Panc1 (cell line): ENCODE results near the gene TMEM235. TPM values are rescaled to one million over a fixed set of nuclear protein-coding genes. Genes with fewer than 3 reads are reported as not detected.

ENCODE experiments used
- ATAC-seq: fragments of 200-7000 bp; cut with Tn5 transposase; 2 replicates; pipeline ENCODE4 v1.9.1; 2020; ENCODE audit warnings: mild to moderate bottlenecking, moderate library complexity
- BruUV-seq: library from RNA; stranded (reverse); fragments of 400-500 nt; replicated peaks from 2 replicates; lab custom pipeline; 2021; lab: Mats Ljungman, UMichigan
- CTCF ChIA-PET: fragments of 300-600 bp; sonication (Branson Sonifier 250); formaldehyde crosslinking; loops from one replicate; lab custom pipeline; 2022; ENCODE audit warnings: antibody characterized with exemption; lab: Charles Lee
- POLR2A ChIA-PET: fragments of 300-600 bp; sonication (Branson Sonifier 250); formaldehyde crosslinking; loops from one replicate; lab custom pipeline; 2022; ENCODE audit warnings: antibody characterized with exemption; lab: Charles Lee
- DNase-seq: peaks from one replicate; pipeline ENCODE4 v3.0.0-alpha.2; 2010; ENCODE audit warnings: low read depth, low spot score
- H3K27ac ChIP-seq: 2 replicates; pipeline ENCODE4 v1.5.1; 2011; ENCODE audit warnings: mild to moderate bottlenecking, low read length, inconsistent platforms
- H3K27me3 ChIP-seq: fragments of 200-500 bp; sonication (Bioruptor generic); 2 replicates; pipeline ENCODE4 v1.6.0; 2014; ENCODE audit warnings: low read length, inconsistent platforms; ENCODE audit not compliant: control insufficient read depth, insufficient read depth
- H3K36me3 ChIP-seq: fragments of 200-500 bp; sonication (Bioruptor generic); 2 replicates; pipeline ENCODE4 v1.5.1; 2014; ENCODE audit warnings: inconsistent platforms, mild to moderate bottlenecking, low read length, moderate library complexity; ENCODE audit not compliant: control insufficient read depth, insufficient read depth
- H3K4me1 ChIP-seq: 2 replicates; pipeline ENCODE4 v1.5.1; 2011; ENCODE audit warnings: inconsistent platforms, mild to moderate bottlenecking, low read length, moderate library complexity; ENCODE audit not compliant: control insufficient read depth, insufficient read depth
- H3K4me3 ChIP-seq, 2 experiments: 2 replicates each; pipeline ENCODE4 v1.5.1; 2011 to 2012; ENCODE audit warnings: low read depth in 2 of 2, low read length in 2 of 2, mild to moderate bottlenecking in 2 of 2, inconsistent platforms in 1 of 2, moderate library complexity in 1 of 2
- H3K9me3 ChIP-seq: fragments of 200-500 bp; sonication (Bioruptor generic); 2 replicates; pipeline ENCODE4 v1.5.1; 2014; ENCODE audit warnings: low read depth, mild to moderate bottlenecking, inconsistent platforms, low read length, moderate library complexity; ENCODE audit not compliant: control insufficient read depth, insufficient read depth
- POLR2AphosphoS5 ChIP-seq: IDR thresholded peaks from 2 replicates; pipeline ENCODE4 v1.6.1; 2012; ENCODE audit warnings: mild to moderate bottlenecking, low read depth, low read length, moderate library complexity
- SIN3A ChIP-seq: IDR thresholded peaks from 2 replicates; pipeline ENCODE4 v1.6.1; 2012; ENCODE audit warnings: low read depth, mild to moderate bottlenecking, low read length, moderate library complexity, borderline replicate concordance; ENCODE audit not compliant: insufficient read depth
- TCF7L2 ChIP-seq: IDR thresholded peaks from 2 replicates; pipeline ENCODE4 v1.6.1; 2011; ENCODE audit warnings: mild to moderate bottlenecking, low read depth, low read length, inconsistent platforms
- in situ Hi-C: cut with HindIII; loops from 2 replicates; pipeline ENCODE4 v1.10.0; 2016; ENCODE audit warnings: low sequenced_read_pairs, low pct_unique_long_range_greater_than_20kb
- intact Hi-C: fragments of 100-400 bp; cut with micrococcal nuclease; formaldehyde crosslinking; loops from one replicate; pipeline ENCODE4 v1.10.0; 2022; ENCODE audit not compliant: unreplicated experiment
- total RNA-seq: library from RNA; stranded (reverse); gene quantifications from one replicate; pipeline ENCODE4 v1.2.1, GENCODE V29; 2021; ENCODE audit not compliant: unreplicated experiment
- TF ChIP-seq, protein P1 (sequence below), 2 experiments: IDR thresholded peaks; 2 replicates each; pipeline ENCODE4 v1.6.1; 2011 to 2012; ENCODE audit warnings: low read depth in 2 of 2, control low read depth in 1 of 2, low read length in 1 of 2, mild to moderate bottlenecking in 1 of 2, moderate library complexity in 1 of 2; ENCODE audit not compliant: insufficient read depth in 1 of 2
- TF ChIP-seq, protein P2 (sequence below): fragments of 450-650 bp; IDR thresholded peaks from 2 replicates; pipeline ENCODE4 v1.5.1; 2017; ENCODE audit warnings: mild to moderate bottlenecking

Gene TMEM235
- total RNA-seq, 1 experiment from 2014 or later = not detected

DNA sequence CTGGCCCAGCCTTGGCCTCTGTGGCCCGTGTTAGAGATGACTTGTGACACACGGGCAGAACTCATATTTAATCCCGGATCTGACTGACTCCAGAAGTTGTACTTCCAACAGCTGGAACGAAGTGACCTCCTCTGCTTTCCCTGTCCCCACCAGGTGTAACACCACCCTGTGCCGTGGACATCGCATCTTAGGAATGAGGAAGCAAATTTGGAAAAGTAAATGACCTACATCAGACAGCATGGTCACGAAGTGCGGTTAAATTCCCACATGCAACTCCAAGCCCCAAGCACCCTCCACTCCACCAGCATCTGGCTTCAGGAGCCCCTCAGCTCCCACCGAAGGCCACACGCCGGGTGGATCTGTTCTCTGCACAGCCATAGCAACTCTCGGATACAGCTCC is 47.5 kb upstream of the TMEM235 start:
- Histone ChIP-seq H3K4me3 (no peak overlapping the region), H3K36me3 (peaks cover 3% of the 10 kb centered on the region), H3K4me1 (peaks cover 26% of the 10 kb centered on the region), H3K9me3 (no peaks in the 10 kb centered on the region), H3K27me3 (no peaks in the 10 kb centered on the region), H3K27ac (no peak overlapping the region)
- ATAC-seq (no peak), DNase-seq (no peak)
- TF ChIP-seq, protein P1, sequence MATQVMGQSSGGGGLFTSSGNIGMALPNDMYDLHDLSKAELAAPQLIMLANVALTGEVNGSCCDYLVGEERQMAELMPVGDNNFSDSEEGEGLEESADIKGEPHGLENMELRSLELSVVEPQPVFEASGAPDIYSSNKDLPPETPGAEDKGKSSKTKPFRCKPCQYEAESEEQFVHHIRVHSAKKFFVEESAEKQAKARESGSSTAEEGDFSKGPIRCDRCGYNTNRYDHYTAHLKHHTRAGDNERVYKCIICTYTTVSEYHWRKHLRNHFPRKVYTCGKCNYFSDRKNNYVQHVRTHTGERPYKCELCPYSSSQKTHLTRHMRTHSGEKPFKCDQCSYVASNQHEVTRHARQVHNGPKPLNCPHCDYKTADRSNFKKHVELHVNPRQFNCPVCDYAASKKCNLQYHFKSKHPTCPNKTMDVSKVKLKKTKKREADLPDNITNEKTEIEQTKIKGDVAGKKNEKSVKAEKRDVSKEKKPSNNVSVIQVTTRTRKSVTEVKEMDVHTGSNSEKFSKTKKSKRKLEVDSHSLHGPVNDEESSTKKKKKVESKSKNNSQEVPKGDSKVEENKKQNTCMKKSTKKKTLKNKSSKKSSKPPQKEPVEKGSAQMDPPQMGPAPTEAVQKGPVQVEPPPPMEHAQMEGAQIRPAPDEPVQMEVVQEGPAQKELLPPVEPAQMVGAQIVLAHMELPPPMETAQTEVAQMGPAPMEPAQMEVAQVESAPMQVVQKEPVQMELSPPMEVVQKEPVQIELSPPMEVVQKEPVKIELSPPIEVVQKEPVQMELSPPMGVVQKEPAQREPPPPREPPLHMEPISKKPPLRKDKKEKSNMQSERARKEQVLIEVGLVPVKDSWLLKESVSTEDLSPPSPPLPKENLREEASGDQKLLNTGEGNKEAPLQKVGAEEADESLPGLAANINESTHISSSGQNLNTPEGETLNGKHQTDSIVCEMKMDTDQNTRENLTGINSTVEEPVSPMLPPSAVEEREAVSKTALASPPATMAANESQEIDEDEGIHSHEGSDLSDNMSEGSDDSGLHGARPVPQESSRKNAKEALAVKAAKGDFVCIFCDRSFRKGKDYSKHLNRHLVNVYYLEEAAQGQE (IDR thresholded peaks at IDR 0.05; ENCODE audit: insufficient read depth in 1 of 2, low read depth in 2 of 2, low read length in 1 of 2) = no peak
- no peak for TF ChIP-seq POLR2AphosphoS5
- no peak for TF ChIP-seq TCF7L2
- TF ChIP-seq SIN3A = no peak
- TF ChIP-seq, protein P2, sequence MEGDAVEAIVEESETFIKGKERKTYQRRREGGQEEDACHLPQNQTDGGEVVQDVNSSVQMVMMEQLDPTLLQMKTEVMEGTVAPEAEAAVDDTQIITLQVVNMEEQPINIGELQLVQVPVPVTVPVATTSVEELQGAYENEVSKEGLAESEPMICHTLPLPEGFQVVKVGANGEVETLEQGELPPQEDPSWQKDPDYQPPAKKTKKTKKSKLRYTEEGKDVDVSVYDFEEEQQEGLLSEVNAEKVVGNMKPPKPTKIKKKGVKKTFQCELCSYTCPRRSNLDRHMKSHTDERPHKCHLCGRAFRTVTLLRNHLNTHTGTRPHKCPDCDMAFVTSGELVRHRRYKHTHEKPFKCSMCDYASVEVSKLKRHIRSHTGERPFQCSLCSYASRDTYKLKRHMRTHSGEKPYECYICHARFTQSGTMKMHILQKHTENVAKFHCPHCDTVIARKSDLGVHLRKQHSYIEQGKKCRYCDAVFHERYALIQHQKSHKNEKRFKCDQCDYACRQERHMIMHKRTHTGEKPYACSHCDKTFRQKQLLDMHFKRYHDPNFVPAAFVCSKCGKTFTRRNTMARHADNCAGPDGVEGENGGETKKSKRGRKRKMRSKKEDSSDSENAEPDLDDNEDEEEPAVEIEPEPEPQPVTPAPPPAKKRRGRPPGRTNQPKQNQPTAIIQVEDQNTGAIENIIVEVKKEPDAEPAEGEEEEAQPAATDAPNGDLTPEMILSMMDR = no peak
- no TSS peak for BruUV-seq
- intact Hi-C loops (no loop called here), in situ Hi-C loops (no loop called here)
- ChIA-PET POLR2A (interaction anchor here (0.6 kb wide), 1 partner anchor 12 kb away, joined by 3 read pairs; no protein-coding TSS in a partner anchor), CTCF (no interaction called here)

DNA sequence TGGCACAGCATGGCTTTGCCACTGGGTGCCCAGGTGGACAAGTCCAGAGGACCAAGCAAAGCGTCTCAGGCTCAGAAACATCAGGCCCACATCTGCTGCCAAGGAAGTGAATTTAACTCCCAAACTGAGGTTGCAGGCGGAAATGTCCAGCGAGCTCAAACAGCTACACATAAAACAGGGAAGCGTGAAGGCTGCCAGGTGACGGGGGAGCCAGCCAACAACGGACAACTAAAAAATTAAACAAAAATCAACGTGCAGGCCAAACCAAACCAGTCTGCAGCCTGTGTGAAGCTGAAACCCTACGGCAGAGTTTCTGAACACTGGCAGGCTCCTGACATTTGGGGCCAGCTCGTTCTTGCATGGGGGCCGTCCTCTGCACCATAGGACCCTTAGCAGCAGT is 47.1 kb upstream of the TMEM235 start:
- Histone ChIP-seq H3K27ac (no peak overlapping the region), H3K4me1 (peaks cover 26% of the 10 kb centered on the region), H3K27me3 (no peaks in the 10 kb centered on the region), H3K9me3 (no peaks in the 10 kb centered on the region), H3K36me3 (peaks cover 3% of the 10 kb centered on the region), H3K4me3 (no peak overlapping the region)
- TF ChIP-seq TCF7L2 = no peak
- TF ChIP-seq, protein P1 (IDR thresholded peaks at IDR 0.05; ENCODE audit: insufficient read depth in 1 of 2, low read depth in 2 of 2, low read length in 1 of 2) = no peak
- TF ChIP-seq, protein P2 = no peak
- no peak for TF ChIP-seq SIN3A
- TF ChIP-seq POLR2AphosphoS5 = no peak
- DNase-seq = no peak
- POLR2A ChIA-PET = interaction anchor here (0.6 kb wide), 1 partner anchor 11 kb away, joined by 3 read pairs; no protein-coding TSS in a partner anchor
- BruUV-seq = no TSS peak
- intact Hi-C loops (no loop called here), in situ Hi-C loops (no loop called here)
- no peak for ATAC-seq
- CTCF ChIA-PET = no interaction called here
